H1 (cell line): ENCODE results near the gene PIGS. TPM values are rescaled to one million over a fixed set of nuclear protein-coding genes. Genes with fewer than 3 reads are reported as not detected.

Experiments used
- TEAD4 ChIP-seq: IDR thresholded peaks from 2 replicates; pipeline ENCODE4 v1.6.1; 2012; ENCODE audit warnings: low read depth, low read length, inconsistent platforms, mixed read lengths
- polyA plus RNA-seq, 7 experiments: library from polyadenylated mRNA; depleted of rRNA in 3 of 7; stranded (reverse) in 5 of 7; unstranded in 2 of 7; fragments of >200 nt in 5 of 7; fragments of 200-250 nt in 2 of 7; gene quantifications; 1 replicate in 5 of 7; 2 replicates in 1 of 7; 4 replicates in 1 of 7; pipeline versions ENCODE4 v1.2.1 to v1.2.3, GENCODE V29; 2011 to 2013; ENCODE audit warnings: missing spikeins in 2 of 7, mixed read lengths in 2 of 7
- total RNA-seq: library from RNA; stranded (reverse); fragmentation: NEBNext Ultra II Directional; extraction: Animal tissue kit (Norgen Biotek cat#: 25700); gene quantifications from 2 replicates; pipeline ENCODE4 v1.2.1, GENCODE V29; 2021

The PIGS gene
- total and polyA plus RNA-seq, 2 of the 8 experiments (the other 6 are each of a cell fraction or from before 2014, with no cell fraction given) = 44.3 to 50.6 TPM

- TF ChIP-seq TEAD4 = no peak
These were observed 45.0 kb upstream of the PIGS start (continued) for GRCh38 chr17:28616281-28616680.
